Measurements from ENCODE around the gene SMARCB1.
"Not testable (repeated sequence)": the region's sequence is repeated elsewhere in the genome, so short reads cannot be mapped to it uniquely, and the experiment has no call there.

The SMARCB1 gene

GRCh38 chr22:23846081-23846469, 59.3 kb downstream of the SMARCB1 start:
- DNase-seq (ENCODE audit: low read depth), result no peak

DNA sequence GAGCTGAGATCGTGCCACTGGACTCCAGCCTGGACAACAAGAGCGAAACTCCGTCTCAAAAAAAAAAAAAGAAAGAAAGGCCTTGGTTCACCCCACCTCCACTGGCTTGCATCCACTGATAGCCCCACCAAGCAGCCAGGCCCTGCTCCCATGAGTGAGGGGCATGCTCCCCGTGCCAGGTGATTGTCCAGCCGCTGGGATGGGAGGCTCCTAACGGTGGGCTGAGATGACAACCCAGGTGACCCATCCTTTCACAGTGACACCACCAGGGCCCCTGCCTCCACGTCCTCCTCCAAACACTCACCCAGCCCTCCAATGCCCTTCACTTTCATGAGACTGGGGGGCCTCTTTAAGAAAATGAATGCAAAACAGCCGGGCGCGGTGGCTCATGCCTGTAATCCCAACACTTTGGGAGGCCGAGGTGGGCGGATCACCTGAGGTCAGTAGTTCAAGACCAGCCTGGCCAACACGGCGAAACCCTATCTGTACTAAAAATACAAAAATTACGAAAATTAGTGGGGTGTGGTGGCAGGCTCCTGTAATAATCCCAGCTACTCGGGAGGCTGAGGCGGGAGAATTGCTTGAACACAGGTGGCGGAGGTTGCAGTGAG, 60.6 kb downstream of the SMARCB1 start:
- no peak for DNase-seq (ENCODE audit: low read depth)

DNA sequence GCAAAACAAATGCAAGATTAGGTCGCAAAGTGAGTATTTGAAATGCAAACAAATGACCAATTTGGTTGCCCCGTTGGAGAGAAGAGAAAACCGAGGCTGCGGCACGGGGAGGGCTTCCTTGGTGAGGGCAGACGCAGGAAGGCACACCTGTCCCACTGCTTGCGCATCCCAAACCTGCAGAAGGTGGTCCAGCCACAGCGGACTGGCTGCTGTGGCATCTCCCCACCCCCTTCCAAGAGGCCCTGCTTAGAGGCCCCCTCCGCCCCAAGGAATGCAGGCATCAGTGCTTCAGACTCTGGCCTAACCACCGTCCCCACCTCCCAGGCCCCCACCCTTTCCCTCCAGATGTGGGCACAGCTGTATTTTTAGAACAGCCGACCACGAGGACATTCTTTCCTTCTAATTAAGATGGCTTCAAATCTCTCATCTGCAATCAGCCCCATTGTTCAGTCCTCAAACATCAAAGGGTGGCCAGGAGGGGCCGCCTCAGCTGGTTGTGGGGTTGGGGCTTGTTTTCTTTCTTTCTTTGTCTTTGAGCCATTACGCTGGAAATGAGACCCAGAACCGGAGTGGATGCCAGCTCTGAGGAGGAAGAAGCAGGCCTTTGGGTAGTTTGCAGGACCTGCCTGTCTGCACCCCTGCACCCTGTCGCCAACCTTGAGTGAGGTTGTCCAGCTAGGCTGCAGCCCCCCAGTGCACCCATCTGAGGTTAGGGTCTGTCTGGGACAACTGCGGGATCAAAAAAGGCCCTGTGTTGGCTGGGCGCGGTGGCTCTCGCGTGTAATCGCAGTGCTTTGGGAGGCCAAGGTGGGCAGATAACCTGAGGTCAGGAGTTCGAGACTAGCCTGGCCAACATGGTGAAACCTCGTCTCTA, 61.5 kb downstream of the SMARCB1 start:
- DNase-seq (ENCODE audit: low read depth), result no peak

DNA sequence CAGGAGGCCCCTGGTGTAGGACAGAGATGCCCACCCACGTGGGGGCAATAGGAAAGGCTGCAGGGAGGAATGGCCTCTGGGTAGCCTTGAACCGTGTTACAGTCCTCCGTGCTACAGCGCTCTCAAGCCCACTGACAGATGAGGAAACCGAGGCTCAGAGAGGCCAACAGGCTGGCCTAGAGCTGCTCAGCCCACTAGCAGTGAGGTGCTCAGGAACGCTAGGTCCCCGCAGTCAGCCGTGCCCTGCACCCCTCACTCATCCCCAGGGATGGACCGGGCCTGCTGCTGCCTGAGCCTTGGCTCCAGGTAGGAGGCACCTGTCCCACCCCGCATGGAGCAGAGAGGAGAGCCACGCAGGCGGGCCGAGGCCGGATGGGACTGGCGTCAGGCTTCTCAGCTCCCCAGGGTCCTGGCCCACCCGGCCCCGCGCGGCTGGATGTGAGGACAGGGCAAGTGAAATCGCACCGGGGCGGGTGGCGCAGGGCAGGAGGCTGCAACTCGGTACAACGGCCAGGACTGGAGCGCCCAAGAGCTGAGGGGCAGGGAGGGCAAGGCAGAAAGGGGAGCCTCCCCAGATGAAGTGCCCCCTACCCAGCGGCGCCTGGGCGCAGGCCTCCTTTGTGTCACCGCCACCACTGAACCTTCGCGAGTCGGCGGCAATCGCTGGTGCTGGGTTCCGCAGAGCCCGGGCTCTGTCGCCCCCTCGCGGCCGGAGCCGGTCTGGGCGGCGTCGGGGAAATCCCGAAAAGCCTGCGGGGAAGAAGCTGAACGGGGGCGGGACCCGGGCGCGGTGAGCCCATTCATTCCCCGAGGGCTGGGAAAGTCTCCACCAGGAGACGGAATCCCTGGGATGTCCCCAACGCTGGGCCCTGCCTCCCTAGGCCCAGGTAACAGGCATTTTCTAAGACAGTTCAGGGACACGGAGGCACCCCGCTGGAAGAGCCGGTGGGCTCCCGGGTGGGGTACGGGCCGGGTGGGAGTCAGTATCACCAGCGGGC, 62.5 kb downstream of the SMARCB1 start:
- peak; percentile 76 for DNase-seq (ENCODE audit: low read depth)

- DNase-seq (ENCODE audit: low read depth), result no peak
These were observed 63.4 kb downstream of the SMARCB1 start for GRCh38 chr22:23850136-23850611.

- no peak for DNase-seq (ENCODE audit: low read depth)
These were observed 70.2 kb downstream of the SMARCB1 start for GRCh38 chr22:23856721-23857605.

- DNase-seq (ENCODE audit: low read depth), result peak; percentile 90
These were observed 71.1 kb downstream of the SMARCB1 start, which contains the start of gene SLC2A11 for GRCh38 chr22:23857606-23858483. TSS of gene SLC2A11 (plus strand) at chr22:23857875. CDS start at chr22:23858000, 125 bp downstream.

- DNase-seq (ENCODE audit: low read depth), result no peak
These were observed 71.7 kb downstream of the SMARCB1 start for GRCh38 chr22:23858484-23858815.

GRCh38 chr22:23859201-23859600, 72.4 kb downstream of the SMARCB1 start:
- DNase-seq (ENCODE audit: low read depth), result no peak

- not testable (repeated sequence) for DNase-seq (ENCODE audit: low read depth)
These were observed 73.4 kb downstream of the SMARCB1 start for GRCh38 chr22:23860187-23860586.

DNA sequence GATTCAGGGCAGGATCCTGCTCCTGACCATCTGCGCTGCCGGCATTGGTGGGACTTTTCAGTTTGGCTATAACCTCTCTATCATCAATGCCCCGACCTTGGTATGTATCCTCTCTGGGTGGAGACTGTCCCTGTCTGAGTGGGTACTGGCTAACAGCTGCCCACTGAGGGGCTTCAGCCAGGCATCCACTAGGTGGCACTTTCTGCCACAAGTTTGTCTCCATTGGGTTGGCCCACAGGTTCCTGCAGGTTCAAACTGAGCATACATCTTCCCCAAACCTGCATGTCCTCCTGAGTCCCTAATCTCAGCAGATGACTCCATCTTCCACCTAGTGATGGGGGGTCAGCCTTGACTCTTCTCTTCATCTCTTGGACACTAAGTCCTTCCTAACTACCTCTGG, 75.3 kb downstream of the SMARCB1 start:
- no peak for DNase-seq (ENCODE audit: low read depth)

DNA sequence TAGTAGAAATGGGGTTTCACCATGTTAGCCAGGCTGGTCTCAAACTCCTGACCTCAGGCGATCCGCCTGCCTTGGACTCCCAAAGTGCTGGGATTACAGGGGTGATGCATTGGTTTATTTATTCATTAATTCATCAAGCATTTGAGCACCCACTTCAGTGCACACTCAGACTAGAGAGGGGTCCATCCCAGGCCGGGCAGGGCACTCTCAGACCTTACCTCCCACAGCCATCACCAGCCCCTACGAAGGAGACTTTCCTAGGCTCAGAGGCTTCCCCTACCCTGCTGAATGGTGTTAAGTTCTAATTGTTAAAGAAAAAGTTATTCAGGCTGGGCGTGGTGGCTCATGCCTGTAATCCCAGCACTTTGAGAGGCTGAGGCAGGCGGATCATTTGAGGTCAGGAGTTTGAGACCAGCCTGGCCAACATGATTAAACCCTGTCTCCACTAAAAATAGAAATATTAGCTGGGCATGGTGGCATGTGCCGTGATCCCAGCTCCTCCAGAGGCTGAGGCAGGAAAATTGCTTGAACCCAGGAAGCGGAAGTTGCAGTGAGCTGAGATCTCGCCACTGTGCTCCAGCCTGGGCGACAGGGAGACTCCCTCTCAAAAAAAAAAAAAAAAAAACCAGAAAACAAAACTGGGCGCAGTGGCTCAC, 77.9 kb downstream of the SMARCB1 start:
- not testable (repeated sequence) for DNase-seq (ENCODE audit: low read depth)

DNA sequence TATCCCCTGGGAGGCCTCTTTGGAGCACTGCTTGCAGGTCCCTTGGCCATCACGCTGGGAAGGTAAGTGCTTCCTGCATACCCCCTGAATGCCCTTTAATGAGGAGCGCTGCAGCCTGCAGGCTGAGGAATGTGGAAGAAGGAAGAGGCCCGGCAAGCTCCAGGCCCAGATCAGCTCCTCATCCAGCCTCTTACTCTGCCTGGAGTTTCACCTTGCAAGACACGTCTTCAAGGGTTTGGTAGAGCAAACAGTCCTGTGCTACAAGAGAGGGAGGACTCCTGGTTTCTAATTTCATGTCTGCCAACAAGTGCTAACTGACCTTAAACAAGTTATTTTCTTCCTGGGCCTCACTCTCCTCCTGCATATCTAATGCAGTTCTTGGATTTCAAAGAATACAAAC, 81.8 kb downstream of the SMARCB1 start:
- DNase-seq (ENCODE audit: low read depth), result no peak

GRCh38 chr22:23874871-23875270, 88.1 kb downstream of the SMARCB1 start:
- DNase-seq (ENCODE audit: low read depth), result no peak

DNA sequence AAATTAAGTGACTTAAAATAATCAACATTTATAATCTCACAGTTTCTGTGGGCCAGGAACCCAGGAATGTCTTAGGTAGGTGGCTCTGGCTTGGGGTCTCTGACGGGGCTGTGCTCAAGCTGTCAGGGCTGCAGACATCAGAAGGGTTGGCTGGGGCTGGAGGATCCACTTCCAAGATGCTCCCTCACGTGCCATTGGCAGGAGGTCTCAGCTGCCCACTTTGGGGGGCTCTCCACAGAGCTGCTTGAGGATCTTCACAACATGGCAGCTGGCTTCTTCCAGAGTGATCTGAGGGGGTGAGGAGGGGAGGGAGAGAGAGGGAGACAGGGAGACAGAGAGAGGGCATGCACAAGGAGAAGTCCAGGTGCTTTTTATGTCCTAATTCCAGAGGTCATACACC, 89.0 kb downstream of the SMARCB1 start:
- DNase-seq (ENCODE audit: low read depth), result no peak

DNA sequence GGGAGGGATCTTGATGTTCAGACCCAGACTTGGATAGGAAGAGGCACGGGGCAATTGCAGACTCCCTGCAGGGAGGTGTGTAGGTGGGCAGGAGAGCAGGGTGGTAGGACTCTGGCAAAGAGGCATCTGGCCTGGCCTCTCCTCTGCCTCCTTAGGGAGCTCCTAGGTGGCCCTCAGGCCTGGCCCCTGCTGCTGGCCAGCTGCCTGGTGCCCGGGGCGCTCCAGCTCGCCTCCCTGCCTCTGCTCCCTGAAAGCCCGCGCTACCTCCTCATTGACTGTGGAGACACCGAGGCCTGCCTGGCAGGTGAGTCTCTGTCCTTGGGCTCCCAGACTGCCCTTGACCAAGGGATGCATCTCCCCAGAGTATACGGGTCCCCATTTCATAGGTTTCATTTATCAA, 90.8 kb downstream of the SMARCB1 start:
- DNase-seq (ENCODE audit: low read depth), result no peak

DNA sequence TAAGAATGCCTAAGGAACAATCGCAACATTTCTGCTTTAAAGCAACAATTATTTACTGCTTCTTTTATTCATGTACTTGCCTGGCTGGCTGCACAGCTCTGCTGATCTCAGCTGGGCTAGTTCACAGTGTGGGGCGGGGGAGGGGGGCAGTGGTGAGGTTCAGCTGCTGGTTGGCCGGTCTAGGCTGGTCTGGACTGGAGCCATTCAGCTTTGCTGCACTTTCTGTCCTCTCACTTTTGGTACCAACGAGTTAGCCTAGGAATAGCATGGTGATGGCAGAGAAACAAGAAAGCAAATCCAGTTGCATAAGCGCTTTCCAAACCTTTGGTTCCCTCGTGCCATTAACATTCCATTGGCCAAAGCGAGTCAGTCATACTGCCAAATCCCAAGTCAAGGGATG, 91.5 kb downstream of the SMARCB1 start:
- no peak for DNase-seq (ENCODE audit: low read depth)

DNA sequence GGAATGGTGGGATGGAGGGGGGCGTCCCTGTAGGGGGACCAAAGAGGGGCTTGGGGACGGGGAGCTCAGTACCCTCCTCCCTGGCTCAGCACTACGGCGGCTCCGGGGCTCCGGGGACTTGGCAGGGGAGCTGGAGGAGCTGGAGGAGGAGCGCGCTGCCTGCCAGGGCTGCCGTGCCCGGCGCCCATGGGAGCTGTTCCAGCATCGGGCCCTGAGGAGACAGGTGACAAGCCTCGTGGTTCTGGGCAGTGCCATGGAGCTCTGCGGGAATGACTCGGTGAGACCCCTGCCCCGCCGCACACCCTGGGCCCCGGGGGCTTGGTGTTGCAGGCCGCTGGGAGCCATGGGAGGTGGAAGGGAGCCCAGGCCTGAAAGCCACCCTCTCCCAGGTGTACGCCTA, 95.6 kb downstream of the SMARCB1 start:
- no peak for DNase-seq (ENCODE audit: low read depth)

DNA sequence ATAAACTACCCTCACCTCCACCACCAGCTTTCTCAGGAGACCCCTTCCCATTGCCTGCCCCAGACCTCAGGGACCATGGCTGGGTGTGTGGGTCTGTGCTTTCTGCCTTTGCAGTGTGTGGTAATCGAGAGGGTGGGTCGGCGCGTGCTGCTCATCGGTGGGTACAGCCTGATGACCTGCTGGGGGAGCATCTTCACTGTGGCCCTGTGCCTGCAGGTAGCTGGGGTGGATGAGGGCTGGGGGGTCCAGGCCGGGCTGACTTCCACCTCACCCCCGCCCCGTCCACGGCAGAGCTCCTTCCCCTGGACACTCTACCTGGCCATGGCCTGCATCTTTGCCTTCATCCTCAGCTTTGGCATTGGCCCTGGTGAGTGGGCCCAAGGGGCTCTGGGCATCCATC, 96.9 kb downstream of the SMARCB1 start:
- no peak for DNase-seq (ENCODE audit: low read depth)

- DNase-seq (ENCODE audit: low read depth), result no peak
These were observed 97.4 kb downstream of the SMARCB1 start for GRCh38 chr22:23884140-23884539.
